ENCODE measurements around the gene SCN8A. TPM values are rescaled to one million over a fixed set of nuclear protein-coding genes. Genes with fewer than 3 reads are reported as not detected.

SCN8A gene
- polyA plus RNA-seq, 2 of the 4 experiments (the other 2 are of a cell fraction): 1.8 to 4.8 TPM

- Histone ChIP-seq H3K9me3 (peaks cover 4% of the 10 kb centered on the region; the same call in 2 of the 3 replicates), H3K4me3 (no peak overlapping the region), H3K27ac (no peak overlapping the region), H3K4me2 (no peak overlapping the region), H3K4me1 (no peaks in the 10 kb centered on the region)
- ChIA-PET POLR2A (no interaction called here), CTCF (no interaction called here)
- FAIRE-seq (peak; percentile 39), DNase-seq (ENCODE audit: low read depth in 1 of 2, low spot score in 1 of 2) (no peak), ATAC-seq (no peak)
- 50% methylated on average over 2 of the region's 2 CpGs for WGBS (ENCODE audit: missing lambda C conversion rate)
- TF ChIP-seq SMC3 (IDR thresholded peaks at IDR 0.05) (no peak), ZC3H11A (IDR thresholded peaks at IDR 0.05) (no peak), MAFK (IDR thresholded peaks at IDR 0.05; ENCODE audit: partially characterized antibody) (no peak), CEBPB (IDR thresholded peaks at IDR 0.05) (no peak), HOXA7 (CRISPR knock-in tag; IDR thresholded peaks at IDR 0.05) (no peak)
These were observed 139.7 kb downstream of the SCN8A start for GRCh38 chr12:51730745-51731144.

GRCh38 chr12:51740536-51740935 is 149.5 kb downstream of the SCN8A start:
- no peaks in the 10 kb centered on the region for H3K4me1 ChIP-seq
- ChIA-PET POLR2A (no interaction called here), CTCF (no interaction called here)
- no peak for TF ChIP-seq FOSB (CRISPR knock-in tag; IDR thresholded peaks at IDR 0.05)
- TF ChIP-seq EP300 (IDR thresholded peaks at IDR 0.05): no peak
- TF ChIP-seq ZSCAN20 (CRISPR knock-in tag; IDR thresholded peaks at IDR 0.05): no peak
- no peak for TF ChIP-seq FOXS1 (CRISPR knock-in tag; IDR thresholded peaks at IDR 0.05)
- TF ChIP-seq REST (IDR thresholded peaks at IDR 0.05): peak; percentile 65
- H3K4me3 ChIP-seq: no peak overlapping the region
- no peak overlapping the region for H3K4me2 ChIP-seq
- WGBS (ENCODE audit: missing lambda C conversion rate): 100% methylated on average over 2 of the region's 2 CpGs
- H3K9me3 ChIP-seq: no peaks in the 10 kb centered on the region
- ATAC-seq: no peak
- DNase-seq (ENCODE audit: low read depth in 1 of 2, low spot score in 1 of 2): no peak
- no peak overlapping the region for H3K27ac ChIP-seq
- FAIRE-seq: no peak

- Histone ChIP-seq H3K4me2 (no peak overlapping the region), H3K4me3 (no peak overlapping the region), H3K27ac (no peak overlapping the region), H3K4me1 (no peaks in the 10 kb centered on the region), H3K9me3 (no peaks in the 10 kb centered on the region)
- TF ChIP-seq TP53 (CRISPR knock-in tag; IDR thresholded peaks at IDR 0.05) (no peak), RNF2 (IDR thresholded peaks at IDR 0.05; ENCODE audit: borderline replicate concordance, low read depth) (no peak), NR3C1 (IDR thresholded peaks at IDR 0.05) (no peak), HES2 (IDR thresholded peaks at IDR 0.05) (no peak), ZC3H11A (IDR thresholded peaks at IDR 0.05) (no peak), MAFK (IDR thresholded peaks at IDR 0.05; ENCODE audit: partially characterized antibody) (no peak), RFX5 (IDR thresholded peaks at IDR 0.05) (no peak), HOXA7 (CRISPR knock-in tag; IDR thresholded peaks at IDR 0.05) (no peak), KDM5A (IDR thresholded peaks at IDR 0.05) (no peak), FOSB (CRISPR knock-in tag; IDR thresholded peaks at IDR 0.05) (no peak), HMGXB4 (CRISPR knock-in tag; IDR thresholded peaks at IDR 0.05; ENCODE audit: borderline replicate concordance) (no peak), EHF (CRISPR knock-in tag; IDR thresholded peaks at IDR 0.05) (no peak), SMC3 (IDR thresholded peaks at IDR 0.05) (no peak), BCL3 (IDR thresholded peaks at IDR 0.05) (no peak), RCOR1 (IDR thresholded peaks at IDR 0.05; ENCODE audit: low read depth, low read length) (no peak)
- FAIRE-seq (no peak), ATAC-seq (no peak), DNase-seq (ENCODE audit: low read depth in 1 of 2, low spot score in 1 of 2) (no peak)
- 69% methylated on average over 6 of the region's 6 CpGs for WGBS (ENCODE audit: missing lambda C conversion rate)
- POLR2A ChIA-PET: no interaction called here
- CTCF ChIA-PET: interaction anchor here (0.6 to 1.0 kb wide), 3 partner anchors 80 to 325 kb away, joined by 3 read pairs; no protein-coding TSS in a partner anchor
These were observed 153.2 kb downstream of the SCN8A start for GRCh38 chr12:51744235-51744634.

All from A549 (cell line).